C1 segment of cervical spinal cord (tissue), 14 donors: ENCODE data around the gene TSC22D3.

ENCODE experiments used
- DNase-seq, 14 donors: peaks; one replicate each; lab custom pipeline; 2025; lab: John Stamatoyannopoulos, UW

TSC22D3 gene

DNA sequence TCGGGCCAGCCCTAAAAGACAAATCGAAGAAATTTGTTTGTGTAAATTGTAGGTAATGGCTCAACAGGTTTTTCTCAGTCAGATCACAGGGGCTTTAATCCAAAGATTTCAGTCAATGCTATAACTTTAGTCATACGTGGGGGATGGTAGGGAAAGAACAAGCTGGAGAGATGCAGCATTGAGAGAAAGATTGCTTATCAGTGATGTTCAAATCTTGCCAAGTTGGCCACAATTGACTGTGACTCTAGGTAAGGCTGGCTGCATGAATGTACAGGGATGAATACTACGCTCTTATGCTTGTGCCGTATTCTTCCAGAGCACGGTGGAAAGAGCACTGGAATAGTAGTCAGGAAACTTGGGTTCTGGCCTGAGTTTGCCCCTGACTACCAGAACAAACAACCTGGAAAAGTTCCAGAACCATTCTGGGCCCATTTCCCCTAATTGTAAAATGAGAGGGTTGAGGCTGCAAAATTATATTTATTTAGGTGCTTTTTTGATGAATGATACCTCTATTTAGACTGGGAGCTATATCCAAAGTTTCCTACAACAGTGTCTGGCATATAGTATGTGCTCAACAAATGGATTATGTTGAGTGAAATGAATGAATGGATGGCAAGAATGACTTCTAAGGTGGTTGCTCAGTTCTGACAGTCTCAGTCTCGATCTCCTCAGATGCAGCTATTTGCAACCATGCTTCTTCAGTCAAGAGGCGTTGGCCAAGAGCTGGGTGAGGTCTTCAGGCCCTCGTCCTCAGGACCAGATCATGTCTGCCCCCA, 44.4 kb downstream of the TSC22D3 start:
- DNase-seq, result no peak

DNA sequence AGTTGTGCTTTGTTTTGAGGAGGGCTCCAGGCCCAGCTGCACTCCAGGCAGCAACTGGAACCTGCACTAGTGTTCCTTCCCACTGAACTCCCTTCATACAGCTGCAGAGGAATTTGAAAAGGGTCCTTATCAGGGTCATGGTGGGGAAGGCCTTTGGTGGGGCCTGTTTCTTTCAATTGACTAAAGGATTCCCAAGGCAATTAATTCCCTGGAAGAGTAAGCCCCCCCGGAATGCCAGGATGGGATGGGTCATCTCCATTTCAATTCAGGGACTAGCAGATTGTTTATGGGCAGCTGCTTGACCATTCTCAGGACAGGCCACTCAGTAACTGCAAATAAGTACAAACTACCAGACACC, 45.3 kb downstream of the TSC22D3 start:
- no peak for DNase-seq

DNA sequence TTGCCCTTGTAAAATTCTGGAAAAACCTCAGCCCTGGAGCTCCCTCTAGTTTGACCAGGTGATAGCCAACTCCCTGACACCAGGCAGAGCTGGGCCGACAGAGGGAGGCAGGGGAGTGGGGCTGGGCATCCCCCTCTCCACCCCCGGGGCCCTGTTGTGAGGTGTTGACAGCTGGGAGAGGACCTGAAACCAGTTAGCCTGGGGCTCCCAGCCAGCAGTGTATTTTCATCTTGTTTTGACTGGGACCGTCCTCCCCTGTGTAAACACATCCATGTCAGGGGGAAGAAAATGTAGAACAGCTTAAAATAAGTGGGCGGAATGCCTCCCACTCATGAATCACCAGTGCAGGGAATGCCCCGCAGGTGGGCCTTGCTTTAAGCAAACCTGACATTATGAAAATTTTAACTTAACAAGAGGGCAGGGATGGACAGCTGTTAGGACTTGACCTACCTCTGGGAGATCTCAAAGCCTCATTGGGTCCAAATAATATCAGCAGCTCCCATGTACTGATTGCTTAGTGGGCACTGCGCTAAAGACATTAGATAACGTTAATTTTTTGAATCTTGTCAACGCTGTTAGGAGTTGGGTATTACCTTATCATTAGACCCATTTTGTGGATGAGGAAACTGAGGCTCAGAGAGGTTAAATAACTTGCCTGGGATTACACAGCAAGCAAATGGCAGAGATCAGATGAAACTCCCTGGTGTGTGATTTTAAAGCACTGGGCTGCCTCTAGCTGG, 45.9 kb downstream of the TSC22D3 start:
- DNase-seq, result peak in 2 of 14 donors; percentile 3 to 19

DNA sequence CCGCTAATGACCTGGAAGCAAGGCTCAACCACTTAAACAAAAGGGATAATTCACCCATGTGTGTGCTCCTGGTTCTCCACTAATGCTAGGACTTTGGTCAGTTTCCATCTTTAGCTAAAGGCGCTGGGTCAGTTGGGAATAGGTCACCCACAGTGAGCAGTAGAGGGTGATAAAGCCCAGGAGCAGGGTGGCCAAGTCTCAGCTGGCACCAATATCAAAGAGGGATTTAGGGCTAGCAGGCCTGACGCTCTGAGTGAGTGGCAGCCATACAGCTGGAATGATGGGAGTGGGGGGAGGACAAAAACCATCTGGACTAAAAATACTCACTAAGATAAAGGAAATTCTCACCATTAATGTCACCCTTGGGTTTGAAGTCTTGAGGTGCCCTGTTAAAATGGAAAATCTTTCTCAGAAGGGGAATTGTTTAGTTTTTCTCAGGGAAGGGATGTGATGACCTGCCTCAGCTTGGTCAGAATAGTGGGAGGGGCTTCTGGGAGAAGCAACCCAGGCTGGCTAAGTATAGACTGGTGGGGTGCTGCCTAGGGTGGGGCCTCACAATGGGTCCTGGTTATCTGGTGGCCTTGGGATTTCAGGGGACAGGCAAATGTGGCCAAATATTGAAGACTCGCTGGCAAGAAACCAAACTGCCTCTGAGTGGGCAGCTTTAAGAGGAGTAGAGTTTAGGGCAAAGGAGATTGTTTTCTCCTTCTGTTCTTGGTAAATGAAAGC, 47.1 kb downstream of the TSC22D3 start:
- peak in 1 of 14 donors; percentile 1 for DNase-seq

DNA sequence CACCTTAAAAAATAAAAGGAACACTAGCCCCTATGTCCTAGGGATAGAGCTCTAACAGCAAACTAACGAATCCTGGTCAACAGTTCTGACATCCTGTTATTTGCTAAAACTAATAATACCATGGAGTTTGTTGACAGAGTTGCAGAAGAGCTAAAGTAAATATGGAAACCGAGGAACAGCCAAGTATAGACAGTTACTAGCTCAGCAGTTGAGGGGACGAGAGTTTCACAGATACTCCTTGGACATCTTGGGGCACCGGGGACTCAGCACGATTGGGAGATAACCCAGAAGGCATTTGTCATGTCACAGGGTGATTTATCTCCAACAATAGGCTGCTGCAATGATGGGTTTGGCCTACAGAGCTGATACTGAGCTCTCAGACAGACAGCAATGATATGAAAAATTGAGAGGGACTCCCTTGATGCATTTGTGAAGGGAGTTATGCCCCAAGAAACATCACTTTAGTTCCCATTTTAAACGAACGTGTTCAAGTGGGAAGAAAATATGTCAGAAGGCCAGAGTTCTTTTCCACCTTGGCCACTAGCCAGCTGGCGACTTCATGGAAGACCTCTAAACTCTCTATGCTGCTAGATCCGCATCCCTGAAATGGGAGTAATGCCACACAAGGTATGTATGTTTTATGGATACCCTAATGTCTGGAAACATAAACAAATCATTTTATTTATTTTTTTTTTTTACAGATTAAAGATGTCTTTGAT, 48.6 kb downstream of the TSC22D3 start:
- DNase-seq, result no peak

DNA sequence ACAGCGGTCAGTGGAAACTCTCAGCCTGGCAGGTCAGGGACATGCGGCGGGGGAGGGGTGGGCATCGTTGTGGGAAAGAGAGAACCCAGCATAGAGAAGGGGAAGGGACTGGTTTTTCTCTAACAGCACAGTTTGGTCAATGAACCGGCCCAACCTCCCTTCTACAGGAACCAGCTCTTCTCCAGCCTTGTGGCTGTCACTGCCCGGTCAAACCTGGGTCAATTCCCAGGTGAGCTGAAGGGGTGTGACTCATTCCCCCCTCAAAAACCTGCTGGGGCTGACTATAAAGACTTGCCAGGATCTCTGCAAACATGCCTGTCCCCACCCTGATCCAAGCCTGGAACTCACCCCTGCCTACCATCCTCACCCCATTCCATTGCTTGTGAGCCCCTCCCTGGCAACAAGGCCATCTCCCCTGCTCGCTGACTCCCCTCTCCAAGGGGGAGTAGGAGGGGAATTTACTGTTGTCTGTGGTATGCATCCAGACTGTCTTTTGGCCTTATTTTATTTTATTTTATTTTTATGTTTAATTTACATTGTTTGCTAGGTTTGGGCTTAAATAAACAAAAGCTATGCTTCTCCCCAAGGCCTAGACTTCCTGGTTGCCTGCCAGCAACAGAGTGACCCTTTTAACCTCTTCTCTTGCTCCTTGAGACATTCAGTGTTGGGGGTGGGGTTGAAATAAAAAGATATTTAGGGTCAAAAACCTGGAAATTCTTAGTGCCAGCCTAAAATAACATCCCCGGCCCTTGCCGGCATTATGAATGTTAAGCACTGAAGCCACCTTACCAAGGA, 49.6 kb downstream of the TSC22D3 start:
- DNase-seq, result no peak

DNA sequence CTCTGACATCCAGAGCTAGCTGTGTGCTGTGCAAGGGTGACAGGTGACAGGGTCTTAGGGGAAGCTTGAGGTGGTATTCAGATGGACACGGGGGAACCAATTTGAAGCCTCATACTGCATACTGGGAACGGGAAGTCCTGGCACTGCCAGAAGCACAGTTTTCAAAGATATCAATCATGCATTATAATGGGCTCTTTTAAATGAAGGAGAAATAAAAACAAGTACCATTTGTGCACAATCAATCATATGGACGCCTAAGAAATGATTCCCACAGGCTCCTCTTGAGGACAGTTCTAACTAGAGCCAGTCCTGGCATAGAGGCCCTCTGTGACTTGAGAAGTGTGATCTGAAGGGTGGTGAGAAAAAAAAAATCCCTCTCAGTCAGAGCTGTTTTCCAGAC, 50.9 kb downstream of the TSC22D3 start:
- DNase-seq, result no peak

DNA sequence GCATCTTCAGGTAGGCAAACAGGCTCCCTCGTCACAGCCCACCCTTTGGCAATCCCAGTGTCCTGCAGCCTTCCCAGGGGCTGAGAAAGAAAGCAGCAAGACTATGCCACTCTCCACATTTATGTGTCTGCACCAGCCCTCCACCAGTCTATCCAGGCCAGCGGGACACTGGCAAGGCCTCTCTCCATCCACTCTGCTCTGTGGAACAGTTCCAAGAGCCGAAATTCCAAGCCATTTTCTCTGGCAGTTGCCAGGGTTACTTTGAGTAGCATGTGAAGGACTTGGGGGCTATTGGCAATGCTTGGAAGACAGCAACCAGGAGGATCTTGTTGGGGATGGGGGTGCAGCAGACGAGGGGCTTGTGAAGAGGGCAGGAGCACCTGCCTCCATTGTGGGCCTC, 52.1 kb downstream of the TSC22D3 start:
- DNase-seq, result peak in 1 of 14 donors; percentile 62

DNA sequence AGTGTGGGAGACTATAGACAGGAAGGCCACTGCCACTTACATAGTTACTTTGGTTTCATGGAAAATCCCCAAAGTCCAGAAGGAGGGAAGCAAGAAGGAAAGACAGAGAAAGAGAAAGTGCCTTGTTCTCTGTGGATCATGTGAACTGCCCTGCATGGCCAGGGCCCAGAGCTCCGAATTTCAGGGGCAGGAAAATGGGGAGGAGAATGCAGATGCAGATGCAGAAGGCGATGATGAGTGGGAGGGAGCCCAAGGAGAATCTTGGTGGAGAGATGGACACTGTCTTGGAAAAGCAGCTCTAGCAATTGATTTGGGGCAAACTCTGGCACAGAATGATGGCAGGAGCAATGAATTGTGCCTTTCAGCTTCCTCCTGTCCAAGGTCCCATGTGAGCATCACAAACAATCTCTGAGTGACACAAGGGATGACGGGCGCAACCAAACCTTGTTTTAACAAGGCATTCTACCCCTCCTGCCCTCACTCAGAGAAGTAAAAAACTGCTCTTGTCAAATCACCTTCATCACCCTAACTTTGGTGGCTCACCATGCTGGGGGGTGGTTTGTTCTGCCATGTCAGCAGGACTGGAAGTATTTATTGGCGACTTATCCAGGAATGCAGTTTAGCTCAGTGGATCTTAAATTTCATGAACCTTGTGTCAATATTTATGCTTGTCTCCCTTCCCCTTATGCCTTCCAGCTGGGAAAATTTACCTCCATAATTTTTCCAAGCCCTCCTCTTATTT, 53.5 kb downstream of the TSC22D3 start:
- DNase-seq, result no peak

DNA sequence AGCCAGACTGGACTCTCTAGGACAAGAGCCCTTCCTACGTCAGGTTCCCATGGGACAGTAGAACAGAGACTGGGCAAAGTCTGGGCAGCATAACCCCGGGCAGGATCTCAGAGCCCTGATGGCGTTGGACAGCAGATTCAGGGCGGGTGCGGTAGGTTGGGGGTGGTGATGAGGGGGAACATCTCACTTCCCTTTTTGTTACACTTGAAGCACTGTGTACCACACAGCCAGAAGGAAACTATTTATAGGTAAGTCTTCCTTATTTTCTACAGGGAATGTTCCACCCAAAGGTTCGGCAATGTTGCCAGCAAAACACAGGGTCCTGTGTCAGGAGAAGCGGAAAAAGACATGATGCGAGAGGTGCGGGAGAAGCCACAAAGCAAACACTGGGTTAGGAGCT, 54.3 kb downstream of the TSC22D3 start:
- peak in 2 of 14 donors; percentile 4 to 8 for DNase-seq

DNA sequence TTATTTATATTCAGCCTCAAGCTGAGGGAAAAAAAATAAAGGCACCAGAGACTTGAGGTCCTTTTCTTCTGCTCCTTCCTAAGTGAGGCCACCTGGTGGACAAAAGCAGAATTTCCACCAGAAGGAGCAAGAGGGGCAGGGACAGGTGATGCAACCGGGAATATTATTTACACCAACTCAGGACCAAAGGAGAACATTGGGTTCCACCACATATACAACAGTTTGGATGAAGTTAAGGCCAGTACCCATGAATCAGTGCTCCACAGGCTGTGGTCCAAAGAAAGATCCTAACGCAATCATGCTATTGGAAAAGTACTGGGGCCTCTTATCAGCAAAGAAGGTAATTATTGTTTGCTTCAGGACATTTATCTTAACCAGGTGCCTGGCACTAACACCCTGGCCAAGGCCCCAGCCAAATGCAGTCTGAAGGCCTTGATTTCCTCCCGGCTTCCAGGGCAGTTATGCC, 57.4 kb downstream of the TSC22D3 start:
- peak in 8 of 14 donors; percentile 7 to 66 (median 36) for DNase-seq

DNA sequence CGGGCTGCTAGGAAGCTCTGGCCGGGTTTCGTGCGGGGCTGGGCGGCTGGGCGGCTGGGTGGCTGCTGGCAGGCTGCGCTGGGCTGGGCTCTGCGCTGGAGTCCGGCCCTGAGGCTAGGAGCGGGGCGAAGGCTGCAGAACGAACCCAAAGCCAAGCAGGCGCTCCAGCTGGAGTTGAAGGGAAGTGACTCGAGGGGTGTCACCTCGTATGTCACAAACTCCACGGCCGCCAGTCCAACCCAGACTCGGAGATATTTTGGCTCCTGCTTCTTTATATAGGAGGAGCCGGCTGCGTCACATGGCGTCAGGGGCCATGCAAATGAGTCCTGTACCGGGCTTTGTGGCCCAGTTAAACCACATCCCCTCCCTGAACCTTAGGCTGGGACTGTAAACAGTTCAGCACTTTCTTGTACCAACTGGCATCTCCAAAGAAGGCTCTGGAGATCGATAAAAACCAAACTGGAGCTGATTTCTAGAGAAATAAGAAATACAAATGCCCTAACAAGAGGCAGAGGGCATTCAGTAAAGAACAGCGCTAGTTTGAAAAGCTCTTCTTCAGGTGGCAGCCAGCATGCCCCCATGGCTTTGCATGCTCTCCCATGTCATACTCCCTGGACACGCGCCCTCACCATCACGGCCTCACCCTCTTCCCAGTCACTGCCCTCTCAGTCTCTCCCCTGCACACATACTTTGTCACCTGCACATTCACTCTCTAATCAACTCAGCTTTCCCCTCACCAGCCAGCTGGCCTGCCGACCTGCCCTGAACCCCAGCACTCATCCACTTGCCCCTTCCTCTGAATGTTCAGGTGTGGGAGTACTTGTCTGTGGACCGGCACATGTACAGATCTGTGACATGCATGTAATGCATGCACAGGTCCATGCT, 58.5 kb downstream of the TSC22D3 start:
- peak in 13 of 14 donors; percentile 2 to 86 (median 66) for DNase-seq

DNA sequence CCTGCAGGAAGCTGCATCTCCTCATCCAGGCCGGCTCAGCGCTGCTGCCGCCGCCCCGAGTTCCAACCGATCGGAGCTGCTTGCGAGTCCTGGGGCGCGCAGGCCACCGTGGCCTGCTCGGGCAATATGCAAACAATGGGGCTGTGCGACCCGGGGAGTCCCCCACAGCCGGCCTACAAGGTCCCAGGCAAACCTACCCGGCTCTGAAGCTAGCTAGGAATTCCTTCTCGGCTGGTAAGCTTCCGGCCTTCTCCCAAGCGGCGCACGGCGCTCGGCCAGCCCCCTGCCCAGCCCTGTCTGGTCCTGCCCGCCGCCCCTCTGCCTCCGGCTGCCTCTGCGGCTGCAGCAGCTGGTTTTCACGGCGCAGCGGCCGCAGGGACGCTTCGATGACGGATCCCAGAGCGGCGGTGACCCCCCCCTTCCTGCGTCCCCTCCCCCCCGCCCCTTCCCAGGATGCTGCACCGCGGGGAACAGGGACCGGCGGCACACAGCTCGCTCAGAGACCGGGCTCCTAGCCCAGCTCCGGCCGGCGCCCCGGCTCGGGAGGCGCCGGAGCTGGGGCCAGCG, 59.4 kb downstream of the TSC22D3 start:
- DNase-seq, result peak in 7 of 14 donors; percentile 21 to 59 (median 46)

DNA sequence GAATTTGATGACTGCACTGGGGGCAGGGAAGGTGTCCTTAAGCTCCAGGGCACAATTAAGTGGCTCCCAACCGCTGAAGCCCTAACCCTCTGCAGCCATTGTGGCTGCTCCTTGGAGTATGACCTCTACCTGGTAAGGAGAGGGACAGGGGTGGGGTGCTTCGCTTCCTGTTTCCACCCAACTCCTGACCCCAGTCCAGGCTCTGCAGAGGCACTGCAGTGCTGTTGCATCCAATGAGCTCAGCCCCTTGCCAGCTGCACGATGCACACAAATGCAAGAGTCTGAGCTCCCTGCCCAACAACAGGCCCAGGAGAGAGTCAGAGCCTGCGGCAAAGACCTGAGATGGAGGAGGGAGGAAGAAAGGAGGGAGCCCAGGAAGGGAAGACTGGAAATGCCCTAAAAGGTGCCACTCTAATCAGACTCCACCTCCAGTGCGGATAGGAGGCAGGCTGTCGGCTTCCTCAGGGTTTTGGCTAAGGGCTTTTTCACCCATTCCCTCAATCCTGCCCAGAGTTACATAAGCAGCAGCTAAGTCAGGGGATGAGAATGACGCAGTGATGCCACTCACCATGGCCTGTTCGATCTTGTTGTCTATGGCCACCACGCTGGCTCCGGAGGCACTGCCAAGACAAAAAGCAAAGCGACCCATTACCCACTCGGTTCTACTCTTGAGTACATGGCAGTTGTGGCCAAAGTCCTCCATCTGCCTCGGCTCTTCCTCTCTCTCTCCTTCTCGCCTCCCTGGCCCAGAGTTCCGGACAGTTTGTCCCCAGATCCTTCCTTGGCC, 60.1 kb downstream of the TSC22D3 start:
- peak in 1 of 14 donors; percentile 52 for DNase-seq

DNA sequence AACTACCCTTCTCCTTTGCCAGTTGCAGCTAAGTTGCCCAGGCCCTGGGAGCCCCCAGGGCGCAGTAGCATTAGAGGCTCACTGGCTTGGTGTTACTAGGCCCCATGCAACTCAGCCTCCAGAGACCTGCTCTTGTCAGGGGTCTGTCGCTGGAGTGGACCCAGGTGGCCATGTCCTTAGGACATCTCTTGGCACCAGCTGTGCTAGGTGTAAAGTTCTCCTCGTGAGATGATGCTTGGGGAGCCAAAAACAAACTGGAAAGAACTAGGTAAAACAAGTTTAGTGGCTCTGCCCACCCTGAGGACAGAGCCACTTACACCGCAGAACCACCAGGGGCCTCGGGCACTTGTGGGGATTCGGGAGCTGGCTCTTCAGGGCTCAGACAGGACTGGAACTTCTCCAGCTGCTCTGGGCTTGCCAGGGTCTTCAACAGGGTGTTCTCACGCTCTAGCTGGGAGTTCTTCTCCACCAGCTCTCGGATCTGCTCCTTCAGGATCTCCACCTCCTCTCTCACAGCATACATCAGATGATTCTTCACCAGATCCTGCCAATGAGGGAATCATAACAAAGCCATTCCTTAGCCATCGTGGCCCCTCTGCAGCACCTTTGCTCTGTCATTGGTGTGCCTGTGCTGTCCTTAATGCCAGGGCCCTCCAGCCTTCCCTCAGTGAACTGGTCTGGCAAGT, 61.2 kb downstream of the TSC22D3 start:
- peak in 1 of 14 donors; percentile 12 for DNase-seq

DNA sequence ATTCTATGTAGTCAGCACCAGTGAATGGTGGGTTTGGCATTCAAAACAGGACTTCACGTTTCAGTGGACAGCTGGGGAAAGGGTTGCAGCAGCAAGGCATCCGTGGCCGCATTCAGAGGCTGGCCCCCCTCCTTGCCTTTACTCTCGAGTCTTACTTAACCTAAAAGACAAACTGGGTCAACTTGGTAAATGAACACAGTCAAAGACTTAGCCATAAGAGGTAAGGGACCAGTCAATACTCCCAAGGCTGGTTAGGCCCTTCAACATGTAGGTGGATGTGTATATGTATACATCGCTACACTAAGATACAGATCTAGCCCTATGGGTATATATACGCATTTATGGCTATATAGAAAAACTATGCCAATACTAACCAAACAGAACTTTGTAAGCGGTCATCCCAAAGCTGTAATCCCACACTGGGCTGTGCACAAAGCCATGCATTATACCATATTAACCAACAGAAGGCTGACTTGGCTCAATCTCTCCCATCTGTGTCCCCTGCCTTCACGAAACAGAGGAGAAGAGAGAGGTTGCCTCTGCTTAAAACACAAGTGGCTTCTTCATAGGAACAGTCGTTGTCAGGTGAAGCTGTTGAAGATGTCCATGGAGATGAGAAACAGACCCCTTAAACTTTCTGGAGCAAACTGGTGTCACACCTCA, 61.9 kb downstream of the TSC22D3 start:
- DNase-seq, result peak in 1 of 14 donors; percentile 38

DNA sequence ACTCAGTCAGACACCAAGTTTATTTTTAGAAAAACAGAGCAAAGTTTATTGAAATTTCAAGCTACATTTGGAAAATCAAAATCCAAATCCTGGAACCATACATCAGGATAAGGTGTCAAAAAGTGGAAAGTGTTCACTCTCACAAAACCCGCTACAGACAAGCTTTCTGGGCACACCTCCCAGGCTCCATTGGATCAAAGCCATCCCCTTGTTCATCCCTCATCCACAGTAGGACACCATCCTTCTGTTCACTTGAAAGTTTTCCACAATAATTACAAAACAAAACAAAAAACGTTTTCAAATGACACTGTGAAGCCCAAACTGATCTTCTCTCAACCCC, 62.4 kb downstream of the TSC22D3 start:
- DNase-seq, result peak in 2 of 14 donors; percentile 13 to 79
